ENCODE data around the gene ABCC3.
"Not testable (repeated sequence)": the region's sequence is repeated elsewhere in the genome, so short reads cannot be mapped to it uniquely, and the experiment has no call there.

ABCC3 gene

DNA sequence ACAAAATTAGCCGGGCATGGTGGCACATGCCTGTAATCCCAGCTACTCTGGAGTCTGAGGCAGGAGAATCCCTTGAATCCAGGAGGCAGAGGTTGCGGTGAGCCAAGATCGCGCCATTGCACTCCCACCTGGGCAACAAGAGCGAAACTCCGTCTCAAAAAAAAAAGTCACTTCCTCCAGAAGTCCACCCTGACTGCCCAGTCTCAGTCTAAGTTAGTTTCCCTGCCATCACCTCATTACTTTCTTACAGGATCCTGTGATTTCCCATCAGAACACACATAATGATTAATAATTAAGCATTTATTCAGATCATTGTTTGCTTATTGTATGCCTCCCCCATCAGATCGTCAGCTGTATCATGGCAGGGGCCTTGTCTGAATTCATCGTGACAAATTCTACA, 31.6 kb downstream of the ABCC3 start:
- no peak for DNase-seq (ENCODE audit: low read depth)

DNA sequence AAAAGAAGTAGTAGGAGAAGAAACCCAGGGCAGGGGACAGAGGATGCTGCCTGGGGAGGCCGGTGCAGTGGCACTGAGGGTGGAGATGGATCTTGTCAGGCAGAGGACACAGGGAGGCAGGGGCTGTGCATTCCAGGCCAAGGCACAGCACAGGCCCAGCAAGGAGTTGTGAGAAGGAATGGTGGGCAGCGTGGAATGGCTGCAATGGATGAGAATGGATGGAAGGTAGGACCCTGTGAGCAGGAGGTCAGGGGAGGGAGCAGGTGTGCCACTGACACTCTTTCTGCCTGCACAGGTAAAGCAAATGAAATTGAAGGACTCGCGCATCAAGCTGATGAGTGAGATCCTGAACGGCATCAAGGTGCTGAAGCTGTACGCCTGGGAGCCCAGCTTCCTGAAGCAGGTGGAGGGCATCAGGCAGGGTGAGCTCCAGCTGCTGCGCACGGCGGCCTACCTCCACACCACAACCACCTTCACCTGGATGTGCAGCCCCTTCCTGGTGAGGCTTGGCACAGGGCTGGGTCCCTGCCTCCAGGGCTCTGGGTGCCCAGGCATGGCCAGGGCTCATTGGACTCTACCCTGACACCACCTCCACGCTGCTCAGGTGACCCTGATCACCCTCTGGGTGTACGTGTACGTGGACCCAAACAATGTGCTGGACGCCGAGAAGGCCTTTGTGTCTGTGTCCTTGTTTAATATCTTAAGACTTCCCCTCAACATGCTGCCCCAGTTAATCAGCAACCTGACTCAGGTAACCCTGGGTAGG, 32.8 kb downstream of the ABCC3 start:
- no peak for DNase-seq (ENCODE audit: low read depth)

DNA sequence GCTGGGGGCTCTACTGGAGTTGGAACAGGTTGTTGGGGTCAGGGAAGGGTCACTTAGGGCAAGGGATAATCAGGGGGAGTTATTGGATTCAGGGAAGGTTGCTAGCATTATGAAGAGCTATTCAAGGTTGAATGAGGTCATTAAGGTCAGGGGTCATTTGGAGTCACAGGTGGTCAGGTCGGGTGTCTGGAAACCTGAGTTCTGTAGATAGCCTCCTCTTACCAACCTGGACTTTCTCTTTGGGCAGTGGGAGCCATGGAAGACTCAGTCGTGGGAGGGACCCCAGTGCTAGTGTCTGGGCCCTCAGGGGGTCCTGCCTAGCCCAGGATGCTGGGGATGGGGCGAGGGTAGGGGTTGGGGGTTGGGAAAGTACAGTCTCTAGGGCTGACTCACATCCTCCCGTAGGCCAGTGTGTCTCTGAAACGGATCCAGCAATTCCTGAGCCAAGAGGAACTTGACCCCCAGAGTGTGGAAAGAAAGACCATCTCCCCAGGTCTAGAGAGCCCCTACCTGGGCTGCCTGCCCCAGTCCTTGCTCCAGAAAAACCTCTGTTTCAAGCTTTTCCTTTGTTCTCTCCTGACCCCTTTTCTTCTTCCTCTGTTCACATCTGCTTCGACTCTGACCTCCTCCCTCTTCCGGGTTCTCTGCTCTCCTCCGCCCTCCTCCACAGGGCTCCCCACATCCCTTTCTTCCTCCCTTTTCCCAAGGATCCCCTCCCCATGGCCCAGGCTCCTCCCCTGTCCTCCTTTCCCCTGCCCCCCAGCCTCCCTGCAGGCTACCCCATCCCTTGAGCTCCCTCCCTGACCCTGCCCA, 33.5 kb downstream of the ABCC3 start:
- DNase-seq (ENCODE audit: low read depth), result no peak

DNA sequence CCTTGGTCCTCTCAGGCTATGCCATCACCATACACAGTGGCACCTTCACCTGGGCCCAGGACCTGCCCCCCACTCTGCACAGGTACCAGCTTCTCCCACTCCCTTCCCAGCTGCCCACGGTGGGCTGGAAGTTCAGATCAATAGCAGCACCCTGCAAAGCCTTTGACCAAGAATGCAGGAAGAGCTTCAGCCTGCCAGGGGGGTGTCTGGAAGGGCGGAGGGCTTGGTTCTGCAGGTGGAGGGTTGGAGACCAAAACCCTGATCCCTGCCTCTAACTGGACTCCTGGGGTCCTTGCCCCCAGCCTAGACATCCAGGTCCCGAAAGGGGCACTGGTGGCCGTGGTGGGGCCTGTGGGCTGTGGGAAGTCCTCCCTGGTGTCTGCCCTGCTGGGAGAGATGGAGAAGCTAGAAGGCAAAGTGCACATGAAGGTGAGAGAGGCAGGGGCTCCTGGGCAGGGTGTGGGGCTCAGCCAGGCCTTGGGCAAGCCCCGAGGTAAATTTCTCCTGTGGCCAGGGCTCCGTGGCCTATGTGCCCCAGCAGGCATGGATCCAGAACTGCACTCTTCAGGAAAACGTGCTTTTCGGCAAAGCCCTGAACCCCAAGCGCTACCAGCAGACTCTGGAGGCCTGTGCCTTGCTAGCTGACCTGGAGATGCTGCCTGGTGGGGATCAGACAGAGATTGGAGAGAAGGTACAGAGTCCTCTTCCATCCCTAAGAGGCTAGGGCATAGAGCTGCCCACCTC, 34.3 kb downstream of the ABCC3 start:
- no peak for DNase-seq (ENCODE audit: low read depth)

DNA sequence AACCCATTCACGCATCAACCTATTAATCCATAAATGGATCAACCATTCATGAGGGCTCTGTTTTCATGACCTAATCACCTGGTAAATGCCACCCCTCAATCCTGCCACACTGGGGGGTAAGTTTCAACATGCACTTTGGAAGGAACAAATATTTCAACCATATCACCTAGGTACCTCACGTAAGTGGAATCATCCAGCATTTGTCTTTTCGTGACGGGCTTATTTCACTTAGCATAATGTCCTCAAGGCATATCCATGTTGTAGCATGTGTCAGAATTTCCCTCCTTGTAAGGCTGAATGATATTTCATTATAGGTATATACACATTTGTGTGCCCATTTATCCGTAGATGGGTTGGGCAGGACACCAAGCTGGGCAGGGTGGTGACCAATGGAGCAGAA, 37.4 kb downstream of the ABCC3 start:
- DNase-seq (ENCODE audit: low read depth), result no peak

DNA sequence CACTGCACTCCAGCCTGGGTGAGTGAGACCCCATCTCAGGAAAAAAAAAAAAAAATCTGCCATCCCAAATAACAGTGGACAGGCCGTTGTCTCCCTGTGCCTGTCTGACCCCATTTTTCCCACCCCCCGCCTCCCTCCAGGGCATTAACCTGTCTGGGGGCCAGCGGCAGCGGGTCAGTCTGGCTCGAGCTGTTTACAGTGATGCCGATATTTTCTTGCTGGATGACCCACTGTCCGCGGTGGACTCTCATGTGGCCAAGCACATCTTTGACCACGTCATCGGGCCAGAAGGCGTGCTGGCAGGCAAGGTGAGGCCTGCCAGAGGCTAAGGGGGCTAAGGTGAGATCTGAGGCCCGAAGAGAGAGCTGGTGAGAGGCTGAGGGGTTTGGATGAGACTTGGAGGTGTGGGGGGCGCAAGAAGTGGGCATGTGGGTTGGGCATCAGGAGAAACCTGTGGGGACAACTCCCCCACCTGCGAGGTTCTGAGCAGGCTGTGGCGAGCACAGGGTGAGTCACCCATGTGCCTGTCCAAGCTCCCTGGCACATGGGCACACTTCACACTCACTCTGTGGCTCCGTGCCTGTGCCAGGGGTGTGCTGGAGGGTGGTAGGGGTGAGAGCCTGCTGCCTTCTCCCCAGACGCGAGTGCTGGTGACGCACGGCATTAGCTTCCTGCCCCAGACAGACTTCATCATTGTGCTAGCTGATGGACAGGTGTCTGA, 38.3 kb downstream of the ABCC3 start:
- no peak for DNase-seq (ENCODE audit: low read depth)

DNA sequence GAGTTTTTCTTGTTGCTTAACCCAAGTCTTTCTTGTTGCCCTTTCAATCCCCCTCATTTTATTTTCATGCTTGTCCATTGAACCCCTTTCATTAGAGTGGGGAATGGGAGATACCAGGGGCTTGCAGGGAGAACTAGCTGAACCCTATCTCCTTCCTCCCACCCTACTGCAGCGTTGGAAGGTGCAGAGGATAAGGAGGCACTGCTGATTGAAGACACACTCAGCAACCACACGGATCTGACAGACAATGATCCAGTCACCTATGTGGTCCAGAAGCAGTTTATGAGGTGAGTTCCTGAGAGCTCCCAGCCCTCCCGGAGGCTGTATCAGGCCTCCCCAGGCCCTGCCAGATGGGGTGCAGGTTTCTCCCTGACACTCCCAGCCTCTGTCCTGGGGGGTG, 40.5 kb downstream of the ABCC3 start:
- no peak for DNase-seq (ENCODE audit: low read depth)

DNA sequence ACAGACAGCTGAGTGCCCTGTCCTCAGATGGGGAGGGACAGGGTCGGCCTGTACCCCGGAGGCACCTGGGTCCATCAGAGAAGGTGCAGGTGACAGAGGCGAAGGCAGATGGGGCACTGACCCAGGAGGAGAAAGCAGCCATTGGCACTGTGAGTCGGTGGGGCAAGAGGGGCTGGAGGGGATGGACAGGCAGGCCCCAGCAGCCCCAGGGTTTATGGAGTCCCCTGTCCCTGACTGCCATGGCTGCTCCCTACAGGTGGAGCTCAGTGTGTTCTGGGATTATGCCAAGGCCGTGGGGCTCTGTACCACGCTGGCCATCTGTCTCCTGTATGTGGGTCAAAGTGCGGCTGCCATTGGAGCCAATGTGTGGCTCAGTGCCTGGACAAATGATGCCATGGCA, 40.9 kb downstream of the ABCC3 start:
- no peak for DNase-seq (ENCODE audit: low read depth)

DNA sequence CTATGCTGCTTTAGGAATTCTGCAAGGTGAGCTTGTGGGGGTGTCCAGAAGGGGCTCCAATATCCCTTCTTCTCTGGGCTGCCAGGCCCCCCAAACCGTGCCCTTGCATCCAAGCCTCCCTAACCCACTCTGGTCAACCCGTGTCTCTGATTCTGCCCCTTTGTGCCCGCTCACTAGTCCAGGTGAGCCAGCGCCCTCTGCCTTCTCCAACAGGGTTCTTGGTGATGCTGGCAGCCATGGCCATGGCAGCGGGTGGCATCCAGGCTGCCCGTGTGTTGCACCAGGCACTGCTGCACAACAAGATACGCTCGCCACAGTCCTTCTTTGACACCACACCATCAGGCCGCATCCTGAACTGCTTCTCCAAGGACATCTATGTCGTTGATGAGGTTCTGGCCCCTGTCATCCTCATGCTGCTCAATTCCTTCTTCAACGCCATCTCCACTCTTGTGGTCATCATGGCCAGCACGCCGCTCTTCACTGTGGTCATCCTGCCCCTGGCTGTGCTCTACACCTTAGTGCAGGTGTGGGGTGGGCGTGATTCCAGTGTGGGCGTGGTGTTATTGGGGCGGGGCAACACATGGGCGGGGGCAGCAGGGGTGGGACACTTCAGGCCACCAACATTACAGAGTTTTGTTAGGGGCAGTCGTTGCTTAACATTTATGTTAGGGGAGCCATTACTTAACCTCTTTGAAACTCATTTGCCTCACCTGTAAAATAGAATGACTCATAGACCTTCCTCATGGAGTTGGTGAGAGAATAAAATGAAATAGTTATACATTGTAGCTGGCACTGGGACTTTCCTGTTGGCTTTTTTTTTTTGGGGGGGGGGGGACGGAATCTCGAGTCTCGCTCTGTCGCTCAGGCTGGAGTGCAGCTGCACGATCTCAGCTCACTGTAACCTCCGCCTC, 41.6 kb downstream of the ABCC3 start:
- DNase-seq (ENCODE audit: low read depth), result no peak

DNA sequence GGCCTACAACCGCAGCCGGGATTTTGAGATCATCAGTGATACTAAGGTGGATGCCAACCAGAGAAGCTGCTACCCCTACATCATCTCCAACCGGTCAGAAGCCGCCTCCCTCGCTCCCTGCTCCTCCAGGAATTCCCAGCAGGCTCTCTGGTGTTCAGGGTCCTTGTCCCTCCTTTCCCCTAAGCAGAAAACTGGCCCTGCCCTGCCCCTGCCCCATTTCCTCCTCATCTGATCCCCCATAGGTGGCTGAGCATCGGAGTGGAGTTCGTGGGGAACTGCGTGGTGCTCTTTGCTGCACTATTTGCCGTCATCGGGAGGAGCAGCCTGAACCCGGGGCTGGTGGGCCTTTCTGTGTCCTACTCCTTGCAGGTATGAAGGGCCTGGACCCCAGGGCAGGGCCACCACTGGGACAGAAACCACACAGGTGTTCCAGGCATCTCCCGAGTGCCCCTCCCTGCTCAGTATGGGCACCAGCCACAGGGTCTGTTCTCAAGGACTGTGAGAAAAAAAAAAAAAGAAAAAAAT, 43.2 kb downstream of the ABCC3 start:
- DNase-seq (ENCODE audit: low read depth), result no peak

DNA sequence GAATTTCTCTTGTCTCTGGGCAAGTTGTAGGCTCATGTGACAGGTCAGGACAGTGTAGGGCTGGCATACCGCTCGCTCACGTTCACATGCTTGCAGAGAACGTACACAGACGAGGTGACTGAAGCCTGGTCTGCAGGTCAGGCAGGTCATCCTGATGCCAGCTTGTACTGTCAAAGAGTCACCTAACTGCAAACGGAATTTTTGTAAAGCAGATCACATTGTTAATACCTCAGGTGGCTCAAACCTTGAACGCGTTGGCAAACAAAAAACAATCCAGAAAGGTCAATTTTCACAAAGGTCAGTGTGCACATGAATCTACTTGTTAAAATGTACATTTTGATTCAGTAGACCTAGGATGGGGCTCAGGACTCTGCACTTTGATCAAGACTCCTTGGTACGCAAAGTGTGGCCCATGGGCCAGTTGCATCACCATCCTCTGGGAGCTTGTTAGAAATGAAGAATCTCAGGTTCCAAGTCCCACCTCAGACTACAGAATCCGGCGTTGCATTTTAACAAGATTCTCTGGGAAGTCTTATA, 44.4 kb downstream of the ABCC3 start:
- no peak for DNase-seq (ENCODE audit: low read depth)

DNA sequence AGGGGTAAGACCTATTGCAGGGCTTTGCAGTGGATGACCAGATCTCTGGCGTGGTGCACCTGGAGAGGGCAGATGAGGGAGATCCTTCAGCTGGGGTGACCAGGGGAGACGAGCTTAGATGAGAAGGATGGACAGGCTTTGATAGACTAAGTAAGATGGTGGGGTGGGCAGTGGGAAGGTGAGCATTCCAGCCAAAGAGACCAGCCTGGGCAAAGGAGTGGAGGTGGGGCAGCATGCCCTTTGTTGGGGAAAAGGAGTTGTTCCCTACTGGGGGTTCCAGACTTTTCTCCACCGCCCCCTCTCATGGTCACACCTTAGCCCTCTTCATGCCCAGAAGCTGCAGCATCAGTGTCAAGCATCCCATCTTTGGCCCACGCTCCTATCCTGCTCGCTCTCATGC, 45.4 kb downstream of the ABCC3 start:
- DNase-seq (ENCODE audit: low read depth), result no peak

DNA sequence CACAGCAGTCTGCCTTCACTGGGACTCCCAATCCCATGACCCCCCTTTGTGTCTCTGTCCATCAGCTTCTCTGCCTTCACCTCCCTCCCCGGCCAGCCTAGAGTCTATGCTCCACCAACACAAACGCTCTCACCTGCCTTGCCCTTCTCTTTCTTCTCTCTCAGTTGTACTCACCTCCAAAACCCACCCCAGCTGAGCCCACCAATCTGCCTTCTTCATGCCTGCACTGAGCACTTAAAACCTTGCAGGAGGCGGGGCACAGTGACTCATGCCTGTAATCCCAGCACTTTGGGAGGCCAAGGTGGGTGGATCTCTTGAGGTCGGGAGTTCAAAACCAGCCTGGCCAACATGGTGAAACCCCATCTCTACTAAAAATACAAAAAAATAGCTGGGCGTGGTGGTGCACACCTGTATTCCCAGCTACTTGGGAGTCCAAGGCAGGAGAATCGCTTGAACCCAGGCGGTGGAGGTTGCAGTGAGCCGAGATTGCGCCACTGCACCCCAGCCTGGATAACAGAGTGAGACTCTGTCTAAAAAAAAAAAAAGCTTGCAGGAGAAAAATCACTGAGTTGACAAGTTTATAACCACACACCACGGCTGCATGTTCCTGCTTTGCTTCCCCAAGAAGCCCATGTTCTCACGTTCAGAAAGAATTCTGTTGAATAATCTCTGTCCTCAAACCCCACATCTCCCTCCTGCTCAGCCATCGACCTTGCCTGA, 46.0 kb downstream of the ABCC3 start:
- DNase-seq (ENCODE audit: low read depth), result not testable (repeated sequence)

DNA sequence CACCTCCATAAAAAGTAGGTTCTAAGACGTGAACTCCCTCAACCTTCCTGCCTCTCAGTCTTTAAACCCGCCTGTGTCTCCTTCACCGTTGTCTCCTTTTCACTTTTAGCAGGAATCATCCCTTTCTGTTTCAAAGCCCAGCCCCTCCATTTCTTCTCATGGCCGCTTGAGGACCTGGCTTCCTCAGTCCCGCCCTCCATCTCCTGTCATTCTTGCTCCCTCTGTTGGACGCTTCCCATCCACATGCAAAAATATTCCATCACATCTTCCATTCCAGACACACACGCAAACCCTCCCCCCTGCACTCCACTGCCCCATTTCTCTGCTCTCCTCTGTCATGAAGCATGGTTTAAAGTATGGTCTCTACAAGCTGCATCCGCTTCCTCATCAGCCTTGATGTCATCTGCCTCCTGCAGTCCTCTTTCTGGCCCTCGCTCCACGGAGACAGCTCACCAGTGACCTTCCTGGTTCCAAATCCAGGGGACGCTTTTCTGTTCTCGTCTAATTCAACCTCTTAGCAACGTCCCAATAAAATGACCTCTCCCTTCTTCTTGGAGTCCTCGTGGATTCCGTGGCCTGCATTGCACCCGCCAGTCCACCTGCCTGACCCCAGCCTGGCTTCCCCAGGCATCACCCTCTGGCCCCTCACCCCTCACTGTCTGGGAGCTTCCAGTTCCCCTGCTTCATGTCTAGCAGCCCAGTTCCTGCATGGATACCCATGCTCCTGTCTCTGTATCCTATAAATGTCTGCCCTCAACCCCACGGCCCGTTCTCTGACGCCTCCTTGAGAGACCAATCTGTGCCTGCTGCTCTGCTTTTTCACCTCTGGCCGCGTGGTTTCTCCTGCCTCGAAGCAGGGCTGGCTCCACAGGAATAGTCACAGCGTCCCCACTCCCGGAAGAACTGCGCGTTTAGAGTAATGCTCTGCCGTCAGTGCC, 46.9 kb downstream of the ABCC3 start:
- no peak for DNase-seq (ENCODE audit: low read depth)

DNA sequence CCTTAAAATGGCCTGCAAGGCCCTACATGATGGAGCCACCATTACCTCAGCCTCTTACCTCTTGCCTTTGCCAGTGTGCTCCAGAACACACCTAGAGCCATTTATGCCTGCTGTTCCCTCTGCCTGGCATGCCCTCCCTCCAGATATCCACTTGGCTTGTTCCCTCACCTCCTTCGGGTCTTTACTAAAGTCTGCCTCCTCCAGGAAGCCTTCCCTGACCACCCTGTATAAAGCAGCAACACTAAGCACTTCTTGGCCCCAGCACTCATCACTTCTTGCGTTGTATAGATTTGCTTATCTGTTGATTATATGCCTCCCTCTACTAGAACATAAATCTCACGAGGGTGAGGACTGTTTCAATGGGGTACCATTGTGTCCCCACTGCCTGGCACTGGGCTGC, 47.8 kb downstream of the ABCC3 start:
- no peak for DNase-seq (ENCODE audit: low read depth)

DNA sequence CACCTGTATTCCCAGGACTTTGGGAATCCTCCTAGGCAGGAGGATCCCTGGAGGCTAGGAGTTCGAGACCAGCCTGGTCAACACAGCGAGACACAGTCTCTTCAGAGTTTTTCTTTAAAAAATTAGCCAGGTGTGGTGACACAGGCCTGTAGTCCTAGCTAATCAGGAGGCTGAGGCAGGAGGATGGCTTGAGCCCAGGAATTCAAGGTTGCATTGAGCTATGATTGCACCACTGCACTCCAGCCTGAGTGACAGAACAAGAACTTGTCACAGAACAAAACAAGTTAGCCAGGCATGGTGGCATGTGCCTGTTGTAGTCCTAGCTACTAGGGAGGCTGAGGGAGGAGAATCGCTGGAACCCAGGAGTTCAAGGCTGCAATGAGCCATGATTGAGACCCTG, 48.3 kb downstream of the ABCC3 start:
- no peak for DNase-seq (ENCODE audit: low read depth)

DNA sequence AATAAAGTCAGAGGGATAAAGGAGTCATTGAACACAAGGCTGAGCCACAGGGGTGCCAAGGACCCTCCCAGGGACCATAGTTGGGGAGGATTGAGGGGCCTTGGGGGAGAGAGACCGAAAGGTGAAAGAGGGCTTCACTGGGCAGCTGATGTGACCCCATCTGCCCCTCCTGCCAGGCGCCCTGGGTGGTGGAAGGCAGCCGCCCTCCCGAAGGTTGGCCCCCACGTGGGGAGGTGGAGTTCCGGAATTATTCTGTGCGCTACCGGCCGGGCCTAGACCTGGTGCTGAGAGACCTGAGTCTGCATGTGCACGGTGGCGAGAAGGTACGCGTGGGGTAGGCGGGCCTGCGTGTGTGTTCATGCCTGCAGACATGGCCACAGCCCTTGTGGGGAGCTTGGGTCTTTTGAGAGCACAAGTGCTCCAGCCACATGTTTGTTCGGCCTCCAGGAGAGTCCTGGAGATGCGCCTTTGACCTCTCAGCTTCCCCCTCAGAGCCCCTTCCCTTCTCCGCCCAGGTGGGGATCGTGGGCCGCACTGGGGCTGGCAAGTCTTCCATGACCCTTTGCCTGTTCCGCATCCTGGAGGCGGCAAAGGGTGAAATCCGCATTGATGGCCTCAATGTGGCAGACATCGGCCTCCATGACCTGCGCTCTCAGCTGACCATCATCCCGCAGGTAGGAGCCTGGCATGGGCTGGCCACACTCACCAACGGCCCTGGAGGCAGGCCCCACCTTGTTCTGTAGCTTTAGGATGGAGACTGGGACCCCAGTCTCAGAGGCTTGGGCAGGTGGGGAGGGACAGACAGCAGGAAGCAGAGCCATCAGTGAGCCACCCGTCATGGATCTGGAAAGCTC, 49.0 kb downstream of the ABCC3 start:
- no peak for DNase-seq (ENCODE audit: low read depth)

DNA sequence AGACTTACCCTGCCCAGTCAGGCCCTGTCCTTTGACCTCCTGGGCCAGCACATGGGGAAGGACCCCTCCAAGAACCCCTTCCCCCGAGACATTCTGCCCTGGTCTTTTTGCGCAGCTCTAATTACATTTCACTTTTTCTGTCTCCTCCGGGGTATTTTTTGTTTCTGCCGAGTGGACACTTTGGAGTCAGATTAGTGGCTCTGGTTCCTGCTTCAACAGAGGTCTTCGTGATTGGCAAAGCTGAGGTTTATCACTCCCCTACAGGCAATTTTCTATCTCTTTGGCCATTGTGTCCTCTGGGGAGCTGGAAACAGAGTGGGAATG, 49.6 kb downstream of the ABCC3 start:
- DNase-seq (ENCODE audit: low read depth), result no peak

Measured in activated T-cell treated with anti-CD3 and anti-CD28 coated beads for 48 hours (primary cell).